ENCODE measurements around the gene PLET1. TPM values are rescaled to one million over a fixed set of nuclear protein-coding genes. Genes with fewer than 3 reads are reported as not detected.

The PLET1 gene
- total RNA-seq, 1 experiment from 2014 or later: not detected

DNA sequence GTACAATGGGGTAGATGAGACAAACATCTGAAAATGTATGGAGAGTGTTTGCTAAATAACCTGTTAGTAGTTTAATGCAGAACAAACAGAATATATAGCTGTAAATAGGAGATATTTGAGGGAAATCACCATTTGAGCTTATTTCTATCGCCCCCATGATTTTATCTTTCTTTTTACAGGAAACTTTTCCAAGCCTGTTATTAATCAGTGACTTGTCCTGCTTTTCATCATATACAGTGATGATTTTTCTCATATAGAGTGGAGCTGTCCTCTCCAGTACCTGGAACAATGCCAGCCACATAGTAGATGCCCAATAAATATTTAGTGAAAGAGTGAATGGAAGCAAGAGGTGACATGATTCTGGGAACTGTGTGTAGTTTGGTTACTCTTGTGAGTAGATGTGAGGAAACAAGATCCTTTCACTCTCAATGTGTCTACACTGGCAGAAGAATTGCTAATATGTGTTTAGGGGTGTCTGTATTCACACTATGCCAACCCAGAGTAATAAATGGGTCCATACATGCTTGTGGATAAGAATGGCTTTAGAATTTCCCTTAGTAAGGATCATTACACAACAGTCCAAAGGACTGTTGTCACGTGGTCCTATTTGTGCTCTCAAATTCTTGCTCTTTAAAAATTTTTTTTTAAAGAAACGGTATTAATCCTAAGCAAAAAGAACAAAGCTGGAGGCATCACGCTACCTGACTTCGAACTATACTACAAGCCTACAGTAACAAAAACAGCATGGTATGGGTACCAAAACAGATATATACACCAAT lies 36.7 kb downstream of the PLET1 start:
- TF ChIP-seq, protein P1, sequence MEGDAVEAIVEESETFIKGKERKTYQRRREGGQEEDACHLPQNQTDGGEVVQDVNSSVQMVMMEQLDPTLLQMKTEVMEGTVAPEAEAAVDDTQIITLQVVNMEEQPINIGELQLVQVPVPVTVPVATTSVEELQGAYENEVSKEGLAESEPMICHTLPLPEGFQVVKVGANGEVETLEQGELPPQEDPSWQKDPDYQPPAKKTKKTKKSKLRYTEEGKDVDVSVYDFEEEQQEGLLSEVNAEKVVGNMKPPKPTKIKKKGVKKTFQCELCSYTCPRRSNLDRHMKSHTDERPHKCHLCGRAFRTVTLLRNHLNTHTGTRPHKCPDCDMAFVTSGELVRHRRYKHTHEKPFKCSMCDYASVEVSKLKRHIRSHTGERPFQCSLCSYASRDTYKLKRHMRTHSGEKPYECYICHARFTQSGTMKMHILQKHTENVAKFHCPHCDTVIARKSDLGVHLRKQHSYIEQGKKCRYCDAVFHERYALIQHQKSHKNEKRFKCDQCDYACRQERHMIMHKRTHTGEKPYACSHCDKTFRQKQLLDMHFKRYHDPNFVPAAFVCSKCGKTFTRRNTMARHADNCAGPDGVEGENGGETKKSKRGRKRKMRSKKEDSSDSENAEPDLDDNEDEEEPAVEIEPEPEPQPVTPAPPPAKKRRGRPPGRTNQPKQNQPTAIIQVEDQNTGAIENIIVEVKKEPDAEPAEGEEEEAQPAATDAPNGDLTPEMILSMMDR (IDR thresholded peaks at IDR 0.05 in 2 of 3, conservative IDR thresholded peaks at IDR 0.05 in 1 of 3; ENCODE audit: borderline replicate concordance in 1 of 3, insufficient read depth in 1 of 3, low read depth in 2 of 3, low read length in 2 of 3): no peak
- TF ChIP-seq EZH2 (IDR thresholded peaks at IDR 0.05) (no peak), CEBPB (IDR thresholded peaks at IDR 0.05; ENCODE audit: low read depth) (no peak), SP1 (IDR thresholded peaks at IDR 0.05; ENCODE audit: low read depth) (no peak), POLR2A (IDR thresholded peaks at IDR 0.05; ENCODE audit: borderline replicate concordance, extremely low read depth, insufficient read depth, insufficient read length) (no peak), SRF (IDR thresholded peaks at IDR 0.05; ENCODE audit: low read depth) (no peak), ZFX (IDR thresholded peaks at IDR 0.05) (no peak), ZNF274 (IDR thresholded peaks at IDR 0.05; ENCODE audit: low read depth, low read length) (no peak)
- Histone ChIP-seq H3K4me1 (ENCODE audit: control insufficient read depth in 1 of 2, insufficient read depth in 2 of 2, low read length in 2 of 2) (peaks cover 4 to 9% of the 10 kb centered on the region in 2 experiments), H4K20me1 (ENCODE audit: insufficient read depth) (no peaks in the 10 kb centered on the region), H2AFZ (ENCODE audit: low read depth, low read length, poor library complexity, severe bottlenecking) (no peak overlapping the region), H3K36me3 (ENCODE audit: control insufficient read depth in 1 of 2, insufficient read depth in 2 of 2, low read length in 2 of 2) (no peaks in the 10 kb centered on the region), H3K79me2 (ENCODE audit: insufficient read depth, low read length) (peaks cover 25% of the 10 kb centered on the region), H3K9ac (ENCODE audit: low read length) (no peak overlapping the region), H3K27me3 (ENCODE audit: insufficient read depth, low read length) (no peaks in the 10 kb centered on the region), H3K27ac (ENCODE audit: low read depth, low read length) (no peak overlapping the region), H3K4me2 (ENCODE audit: low read length) (no peak overlapping the region), H3K9me3 (ENCODE audit: control insufficient read depth in 1 of 2, insufficient read depth in 1 of 2, low read depth in 1 of 2, low read length in 2 of 2) (no peaks in the 10 kb centered on the region), H3K9me2 (ENCODE audit: insufficient read depth) (no peaks in the 10 kb centered on the region), H3K4me3 (replicated peaks in 1 of 2; ENCODE audit: low read depth in 1 of 2, low read length in 2 of 2) (no peak overlapping the region)
- DNase-seq (ENCODE audit: low read depth, low spot score) (no peak), ATAC-seq (no peak)
- CTCF ChIA-PET: interaction anchor here (1.6 kb wide), 1 partner anchor 56 kb away, joined by 7 read pairs; no protein-coding TSS in a partner anchor
- intact Hi-C loops (cut with micrococcal nuclease): no loop called here
- RAD21 ChIA-PET (ENCODE audit: low non-redundant PET in 1 of 2, low total read pairs in 2 of 2, uncharacterized antibody in 2 of 2, unreplicated experiment in 2 of 2): interaction anchor here in 1 of 2 experiments (0.6 kb wide), 1 partner anchor 290 kb away, joined by 3 read pairs; no protein-coding TSS in a partner anchor
- POLR2A ChIA-PET: no interaction called here
- BruUV-seq (replicated peaks): no TSS peak

Data from HCT116 (cell line).